Fibroblast of skin of left biceps (primary cell): ENCODE results near the gene OR51G1.
"Not testable (repeated sequence)": the region's sequence is repeated elsewhere in the genome, so short reads cannot be mapped to it uniquely, and the experiment has no call there.

Experiments used
- DNase-seq, 2 experiments: peaks; one replicate each; pipeline ENCODE4 v3.0.0-alpha.2; 2013; ENCODE audit warnings: low read depth in 2 of 2

Gene OR51G1, protein sequence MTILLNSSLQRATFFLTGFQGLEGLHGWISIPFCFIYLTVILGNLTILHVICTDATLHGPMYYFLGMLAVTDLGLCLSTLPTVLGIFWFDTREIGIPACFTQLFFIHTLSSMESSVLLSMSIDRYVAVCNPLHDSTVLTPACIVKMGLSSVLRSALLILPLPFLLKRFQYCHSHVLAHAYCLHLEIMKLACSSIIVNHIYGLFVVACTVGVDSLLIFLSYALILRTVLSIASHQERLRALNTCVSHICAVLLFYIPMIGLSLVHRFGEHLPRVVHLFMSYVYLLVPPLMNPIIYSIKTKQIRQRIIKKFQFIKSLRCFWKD

DNA sequence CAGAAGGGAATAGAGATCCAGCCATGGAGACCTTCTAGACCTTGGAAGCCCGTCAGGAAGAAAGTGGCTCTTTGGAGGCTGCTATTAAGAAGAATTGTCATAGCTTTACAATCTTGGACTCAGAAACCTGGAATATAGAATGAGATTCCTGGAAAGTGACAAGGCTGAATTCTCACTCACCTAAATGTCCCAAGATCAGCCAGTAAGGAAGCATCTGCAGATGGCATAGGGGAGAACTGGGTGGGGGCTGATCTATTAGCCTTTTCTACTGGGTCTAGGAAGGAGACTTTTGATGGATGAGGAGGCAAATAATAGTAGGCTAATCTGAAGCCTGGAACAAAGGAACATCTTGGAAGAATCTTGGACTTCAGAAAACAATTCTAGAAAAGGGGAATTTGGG lies at the start of gene OR51G1:
Gene OR51G1 (minus strand): TSS at position 101 of the 400 bp plus-strand sequence. CDS start 0 bp downstream, at position 101.
- DNase-seq = no peak

DNA sequence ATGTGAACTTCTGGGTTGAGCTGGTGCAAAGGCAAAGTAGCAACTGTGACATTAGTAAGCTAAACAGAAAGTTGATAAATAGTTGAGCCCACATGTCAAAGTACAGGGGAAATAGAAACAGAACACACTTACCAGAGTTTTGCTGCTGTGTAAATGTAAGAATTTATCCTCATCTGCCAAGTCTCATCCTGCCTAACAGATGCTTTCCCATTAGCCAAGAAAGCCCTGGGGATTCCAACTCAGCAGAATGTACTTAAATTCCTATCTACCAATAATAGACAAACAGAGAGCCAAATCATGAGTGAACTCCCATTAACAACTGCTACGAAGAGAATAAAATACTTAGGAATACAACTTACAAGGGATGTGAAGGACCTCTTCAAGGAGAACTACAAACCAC lies 38.7 kb upstream of the OR51G1 start:
- no peak for DNase-seq

DNA sequence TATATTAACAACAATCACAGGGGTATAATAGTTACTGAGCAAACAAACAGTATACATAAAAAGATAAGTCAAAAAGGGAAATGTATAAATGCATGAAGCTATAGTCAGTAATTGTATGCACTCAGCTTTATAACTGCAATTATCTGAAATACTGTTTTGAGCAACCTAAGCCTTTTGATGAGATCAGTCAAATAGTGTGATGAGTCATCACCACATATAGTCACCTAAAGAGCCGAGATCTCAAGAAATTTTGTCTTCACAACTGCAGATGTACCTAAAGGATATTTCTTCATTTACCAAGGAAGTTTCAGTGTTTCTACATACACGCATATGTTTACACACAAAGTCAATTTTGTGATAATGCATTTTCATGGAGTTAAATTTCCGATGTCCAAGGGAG lies 36.7 kb upstream of the OR51G1 start:
- no peak for DNase-seq

DNA sequence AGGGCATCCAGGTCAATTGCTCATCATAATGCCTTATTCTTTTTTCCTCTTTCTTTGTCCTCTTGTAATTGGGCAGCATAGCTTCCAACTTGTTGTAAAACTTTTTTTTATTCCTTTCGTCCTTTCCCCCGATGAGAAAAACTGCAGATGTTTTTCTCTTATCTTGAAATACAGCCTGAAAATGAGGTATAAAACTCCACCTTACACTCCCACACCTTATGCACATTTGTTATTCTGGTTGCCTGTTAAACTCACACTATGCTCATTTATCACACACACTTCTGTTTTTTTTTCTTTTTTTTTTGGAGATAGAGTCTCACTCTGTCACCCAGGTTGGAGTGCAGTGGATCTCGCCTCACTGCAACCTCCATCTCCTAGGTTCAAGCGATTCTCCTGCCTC lies 33.3 kb upstream of the OR51G1 start:
- no peak for DNase-seq

DNA sequence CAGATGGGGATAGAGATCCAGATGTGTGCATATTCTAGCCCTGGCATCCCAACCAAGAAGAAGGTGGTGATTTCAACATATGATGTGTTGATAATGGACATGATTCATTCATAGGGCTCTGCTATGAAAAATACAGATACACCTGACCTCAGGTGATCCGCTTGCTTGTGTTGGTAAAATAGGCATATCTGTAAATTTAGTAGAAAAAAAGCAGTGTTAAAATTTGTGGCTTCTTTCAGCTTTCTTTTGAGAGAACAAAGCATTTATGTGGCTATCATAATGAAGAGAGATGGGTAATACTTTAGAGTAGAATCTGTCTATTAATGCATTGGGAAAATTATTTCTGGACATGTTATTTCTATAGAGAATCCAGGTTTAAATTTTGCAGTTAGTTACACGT lies 31.5 kb upstream of the OR51G1 start, which contains the start of gene OR51A2:
Gene OR51A2 (minus strand): TSS at position 101 of the 400 bp plus-strand sequence. CDS start 0 bp downstream, at position 101.
- DNase-seq = not testable (repeated sequence)

DNA sequence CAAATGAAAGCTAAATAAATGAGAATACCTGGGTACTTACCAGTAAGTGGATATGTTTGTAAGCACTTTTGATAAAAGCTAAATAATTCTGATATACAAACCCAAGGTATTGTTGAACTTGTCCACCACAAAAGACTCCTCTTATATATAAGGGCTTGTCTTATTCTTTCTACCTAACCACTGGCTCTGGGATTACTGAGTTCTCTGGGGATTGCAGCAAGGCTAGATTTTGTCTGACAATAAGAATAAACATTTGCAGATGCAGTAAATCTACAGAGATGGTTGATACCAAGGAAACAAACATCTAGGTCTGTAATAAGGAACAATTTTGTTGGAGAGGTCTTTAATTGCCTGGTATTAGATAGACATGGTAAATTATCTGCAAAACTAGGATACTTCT lies 23.4 kb upstream of the OR51G1 start, which contains the start of gene OR51A4:
Gene OR51A4 (minus strand): TSS at position 101 of the 400 bp plus-strand sequence. CDS start 505 bp downstream, outside the sequence.
- DNase-seq = no peak

DNA sequence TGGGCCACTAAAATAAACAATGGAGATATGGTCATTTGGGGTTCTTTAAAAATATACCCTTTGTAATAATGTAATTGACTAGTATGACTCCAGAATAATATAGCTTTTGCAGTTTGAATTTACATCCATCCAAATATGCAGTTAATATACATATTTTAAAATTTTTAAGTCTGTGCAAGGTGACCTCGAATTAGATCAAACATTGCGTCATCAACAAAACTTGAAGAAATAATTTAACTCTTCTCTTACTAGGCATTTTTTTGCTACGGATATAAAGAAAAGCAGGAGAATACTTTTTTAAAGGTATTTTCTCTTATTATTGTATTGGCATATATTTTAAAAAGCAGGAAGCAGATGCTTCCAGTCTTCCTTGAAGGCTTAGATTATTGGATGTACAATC lies 12.6 kb upstream of the OR51G1 start:
- DNase-seq = no peak

DNA sequence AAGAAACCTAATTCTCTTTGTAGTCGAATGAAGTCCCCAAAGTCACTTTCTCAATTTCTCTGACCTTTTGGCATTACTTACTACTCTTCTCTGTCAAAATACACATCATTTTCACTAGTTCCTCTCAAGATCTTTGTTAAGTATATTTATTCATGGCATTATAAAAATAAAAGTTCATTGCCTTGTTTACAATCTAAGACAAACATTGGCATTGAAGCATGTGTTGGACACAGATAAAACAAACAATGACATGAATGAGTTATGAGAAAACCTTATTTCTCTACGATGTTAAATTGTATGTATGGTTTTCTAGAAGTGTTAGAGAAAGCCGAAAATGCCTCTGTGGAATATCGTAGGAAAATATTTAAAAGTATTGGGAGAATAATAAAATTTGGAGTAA lies 8.6 kb upstream of the OR51G1 start:
- no peak for DNase-seq

DNA sequence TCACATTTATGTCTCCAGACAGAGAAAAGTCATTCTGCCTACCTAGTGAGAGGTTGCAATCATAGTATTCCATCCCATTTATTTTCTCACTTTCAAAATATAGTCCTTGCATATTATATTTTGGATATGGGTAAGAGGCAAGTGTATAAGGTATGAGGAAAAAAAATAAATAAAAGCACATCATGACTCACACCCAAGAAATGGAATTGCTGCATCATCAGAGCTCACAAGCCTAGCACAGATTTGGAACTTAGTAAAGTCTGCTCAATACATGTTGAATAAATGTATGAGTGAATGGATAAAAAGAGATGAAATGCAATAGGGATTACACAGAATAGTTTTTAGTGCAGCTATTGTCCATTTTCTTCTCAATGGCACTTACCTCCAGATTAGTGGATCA lies 2.5 kb upstream of the OR51G1 start:
- DNase-seq = no peak

DNA sequence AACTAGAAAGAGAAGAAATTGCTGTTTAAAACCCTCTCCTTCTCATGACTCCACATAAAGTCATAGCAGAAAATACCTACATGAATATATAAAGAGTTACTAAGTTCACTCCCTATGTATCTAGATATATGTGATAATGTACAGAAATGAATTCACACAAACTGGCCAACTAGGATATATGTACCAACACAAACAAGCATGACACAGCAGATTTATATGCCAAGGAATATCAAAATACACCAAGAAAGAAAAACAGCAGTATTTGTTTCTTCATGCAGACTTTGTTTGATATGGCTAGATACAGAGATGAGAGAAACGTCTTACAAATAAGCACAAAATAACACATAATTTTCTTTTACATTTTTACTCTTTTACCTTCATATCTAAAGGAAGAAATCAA lies 1.8 kb downstream of the OR51G1 start:
- DNase-seq = no peak

DNA sequence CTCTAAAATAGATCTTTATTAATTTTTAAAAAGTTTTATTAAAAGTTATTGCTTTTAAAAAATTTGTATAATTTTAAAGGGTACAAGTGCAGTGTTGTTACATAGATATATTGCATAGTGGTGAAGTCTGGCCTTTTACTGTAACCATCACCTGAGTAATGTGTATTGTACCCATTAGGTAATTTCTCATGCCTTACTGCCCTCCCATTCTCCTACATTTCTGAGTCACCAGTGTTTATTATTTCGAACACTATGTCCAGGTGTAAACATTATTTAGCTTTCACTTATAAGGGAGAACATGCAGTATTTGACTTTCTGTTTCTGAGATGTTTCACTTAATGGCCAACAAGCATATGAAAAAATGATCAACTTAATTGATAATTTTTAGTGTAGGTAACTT lies 2.3 kb downstream of the OR51G1 start:
- no peak for DNase-seq

DNA sequence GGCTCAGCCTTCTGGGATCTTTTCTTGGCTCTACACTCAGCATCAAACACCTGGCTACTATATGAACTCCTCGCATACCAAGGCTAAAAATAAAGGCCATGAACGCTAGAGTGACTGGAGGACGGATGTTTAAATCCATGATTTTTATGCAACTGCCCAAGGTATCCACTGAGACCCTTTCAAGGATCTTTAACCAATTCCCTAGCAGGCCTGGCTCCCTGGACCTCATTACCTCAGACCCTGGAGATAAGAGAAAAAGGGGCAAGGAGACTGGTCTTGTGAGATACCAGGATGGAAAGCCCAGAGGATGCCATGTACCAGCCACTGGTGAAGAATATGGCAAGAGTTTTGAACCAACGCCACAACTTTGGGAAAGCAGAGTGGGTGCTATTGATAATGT lies 4.9 kb downstream of the OR51G1 start, which contains the start of gene OR51G2:
Gene OR51G2 (minus strand): TSS at position 101 of the 400 bp plus-strand sequence. CDS start 3,687 bp downstream, outside the sequence.
- no peak for DNase-seq

DNA sequence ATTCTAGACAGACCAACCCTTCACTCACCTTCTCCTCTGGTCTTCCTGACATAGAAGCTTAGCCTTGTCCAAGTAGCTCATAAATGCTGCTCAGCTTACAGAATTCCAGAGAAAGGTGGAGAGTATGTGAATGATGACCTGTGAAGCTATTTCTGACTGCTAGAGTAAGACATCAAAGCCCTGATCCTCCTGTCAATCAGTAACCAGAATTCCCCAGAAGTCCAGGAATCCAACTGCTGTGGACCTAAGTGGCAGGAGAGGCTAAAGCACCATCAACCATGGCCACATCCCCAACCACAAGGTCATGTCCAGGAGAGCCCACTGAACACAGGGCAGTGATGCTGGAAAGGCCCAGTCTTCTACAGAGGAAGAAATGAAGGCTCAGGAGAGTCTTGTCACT lies 7.6 kb downstream of the OR51G1 start:
- DNase-seq = no peak

DNA sequence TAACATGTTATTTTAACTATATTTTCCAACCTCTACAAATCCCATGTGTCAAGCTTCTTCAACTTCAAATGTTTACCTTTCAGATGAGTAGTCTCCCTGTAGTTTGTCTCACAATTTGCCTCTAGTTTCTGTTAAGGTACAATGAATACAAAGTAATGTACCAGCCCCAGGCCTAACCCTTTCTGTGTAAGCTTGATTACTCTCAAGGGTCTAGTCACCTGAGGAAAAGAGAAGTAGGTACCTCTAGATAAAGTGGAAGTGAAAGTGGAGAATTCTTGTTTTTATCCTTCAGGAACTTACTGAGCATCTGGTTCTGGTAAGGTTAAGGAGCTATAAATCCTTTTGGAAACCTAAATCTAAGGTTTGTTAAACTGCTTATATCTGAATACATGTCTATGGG lies 20.7 kb downstream of the OR51G1 start, which contains the start of gene OR51A7:
Gene OR51A7 (plus strand): TSS at position 300 of the 400 bp plus-strand sequence. CDS start 3,587 bp downstream, outside the sequence.
- DNase-seq = no peak

DNA sequence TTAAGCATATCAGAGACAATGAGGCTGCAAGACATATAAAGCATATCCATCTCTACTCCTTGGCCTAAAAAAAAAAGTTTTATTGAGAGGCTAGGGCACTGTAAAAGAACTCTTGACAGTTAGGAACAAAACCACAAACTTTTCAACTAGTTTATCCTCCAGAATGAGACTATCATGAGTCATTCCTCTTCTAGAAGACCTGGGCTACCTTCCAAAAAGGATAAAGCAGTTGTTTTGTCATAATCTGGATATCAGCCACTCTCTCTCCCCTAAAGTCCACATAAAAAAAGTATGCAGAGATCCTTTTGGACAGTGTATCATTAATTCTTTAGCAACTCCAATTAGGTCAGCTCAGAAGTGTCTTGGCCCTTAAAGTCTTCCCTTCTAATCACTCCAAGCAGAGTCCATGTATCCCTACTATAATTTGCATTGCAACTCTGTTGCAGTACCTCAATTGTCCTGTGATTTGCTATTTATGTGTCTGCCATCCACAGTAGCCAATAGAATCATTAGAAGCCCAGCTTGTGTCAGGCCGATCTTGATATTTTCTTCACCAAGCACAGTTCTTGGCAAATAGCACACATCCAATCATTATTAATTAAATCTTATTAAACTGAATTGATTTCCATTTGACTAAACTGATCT lies 32.0 kb downstream of the OR51G1 start:
- DNase-seq = peak; percentile 63 to 74

DNA sequence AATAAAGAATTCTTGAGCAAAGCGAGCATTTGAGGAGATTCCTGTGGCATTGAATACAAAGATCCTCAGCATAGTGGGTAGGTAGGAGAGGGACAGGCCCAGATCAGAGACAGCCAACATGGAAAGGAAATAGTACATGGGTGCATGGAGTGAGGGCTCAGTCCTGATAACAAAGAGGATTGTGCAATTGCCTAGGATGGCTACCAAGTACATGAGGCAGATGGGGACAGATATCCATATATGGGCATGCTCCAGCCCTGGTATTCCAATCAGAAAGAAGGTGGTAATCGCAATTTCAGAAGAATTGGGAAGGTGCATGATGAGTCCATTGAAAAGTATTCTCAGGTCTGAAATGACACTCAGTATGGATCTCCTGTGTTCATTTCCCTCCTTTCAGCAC lies 33.9 kb downstream of the OR51G1 start:
- no peak for DNase-seq

DNA sequence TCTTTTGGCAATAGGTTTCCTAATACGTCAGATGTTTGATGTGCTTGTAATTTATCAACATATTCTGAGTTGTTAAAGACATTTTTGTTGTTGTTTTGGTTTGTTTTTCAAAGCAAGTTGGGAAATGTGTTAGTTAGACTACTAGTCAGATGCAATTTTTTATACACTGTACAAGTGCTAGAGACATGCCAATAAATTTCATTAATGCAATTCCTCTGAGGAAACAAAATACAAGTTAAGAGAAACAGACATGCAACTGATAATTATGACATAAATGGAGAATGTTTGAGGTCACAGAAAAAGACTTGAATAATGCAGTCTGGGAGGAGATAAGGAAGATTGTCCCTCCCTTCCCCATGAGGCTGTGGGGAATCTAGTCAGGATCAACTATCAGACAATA lies 36.5 kb downstream of the OR51G1 start:
- no peak for DNase-seq

DNA sequence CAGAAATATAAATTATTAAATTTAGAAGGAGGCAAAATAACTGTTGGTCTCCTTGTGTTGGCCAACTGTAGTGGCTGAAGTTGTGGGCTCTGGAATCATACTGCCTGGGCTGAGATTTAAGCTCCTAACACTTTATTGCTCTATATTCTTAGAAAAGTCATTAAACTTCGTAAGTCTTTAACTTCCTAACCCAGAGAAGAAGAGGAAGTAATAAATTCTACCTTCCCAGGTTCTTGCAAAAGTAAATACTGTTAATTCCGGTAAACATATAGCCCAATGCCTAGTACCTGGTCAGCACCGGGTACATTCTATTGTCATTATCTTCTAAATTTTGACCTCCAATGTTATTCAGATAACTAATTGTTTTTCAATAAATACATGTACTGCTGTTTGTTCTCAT lies 38.0 kb downstream of the OR51G1 start:
- no peak for DNase-seq

DNA sequence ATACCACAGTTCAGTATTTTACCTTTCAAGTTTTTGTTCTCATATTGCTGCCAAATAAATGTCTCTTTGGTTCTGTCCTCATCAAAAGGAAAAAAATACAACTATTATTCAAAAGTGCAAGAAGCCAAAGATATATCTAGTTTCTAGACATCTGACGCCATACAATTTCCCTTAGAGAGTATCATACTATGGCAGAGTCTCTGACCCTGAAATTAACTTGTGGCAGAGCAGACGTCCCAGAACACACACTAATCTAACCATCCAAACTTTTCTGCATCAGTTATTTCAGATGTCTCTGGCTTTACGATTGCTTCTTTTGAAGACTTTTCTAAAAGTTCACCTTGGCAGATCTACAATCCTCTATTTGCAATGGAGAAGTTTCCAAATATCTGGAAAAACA lies 39.8 kb downstream of the OR51G1 start:
- DNase-seq = no peak

DNA sequence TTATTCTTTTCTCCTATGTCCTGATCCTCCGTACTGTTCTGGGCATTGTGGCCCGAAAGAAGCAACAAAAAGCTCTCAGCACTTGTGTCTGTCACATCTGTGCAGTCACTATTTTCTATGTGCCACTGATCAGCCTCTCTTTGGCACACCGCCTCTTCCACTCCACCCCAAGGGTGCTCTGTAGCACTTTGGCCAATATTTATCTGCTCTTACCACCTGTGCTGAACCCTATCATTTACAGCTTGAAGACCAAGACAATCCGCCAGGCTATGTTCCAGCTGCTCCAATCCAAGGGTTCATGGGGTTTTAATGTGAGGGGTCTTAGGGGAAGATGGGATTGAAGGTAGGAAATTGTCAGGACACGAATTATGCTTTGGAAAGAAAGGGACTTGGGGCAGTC lies 41.6 kb downstream of the OR51G1 start:
- DNase-seq = no peak

DNA sequence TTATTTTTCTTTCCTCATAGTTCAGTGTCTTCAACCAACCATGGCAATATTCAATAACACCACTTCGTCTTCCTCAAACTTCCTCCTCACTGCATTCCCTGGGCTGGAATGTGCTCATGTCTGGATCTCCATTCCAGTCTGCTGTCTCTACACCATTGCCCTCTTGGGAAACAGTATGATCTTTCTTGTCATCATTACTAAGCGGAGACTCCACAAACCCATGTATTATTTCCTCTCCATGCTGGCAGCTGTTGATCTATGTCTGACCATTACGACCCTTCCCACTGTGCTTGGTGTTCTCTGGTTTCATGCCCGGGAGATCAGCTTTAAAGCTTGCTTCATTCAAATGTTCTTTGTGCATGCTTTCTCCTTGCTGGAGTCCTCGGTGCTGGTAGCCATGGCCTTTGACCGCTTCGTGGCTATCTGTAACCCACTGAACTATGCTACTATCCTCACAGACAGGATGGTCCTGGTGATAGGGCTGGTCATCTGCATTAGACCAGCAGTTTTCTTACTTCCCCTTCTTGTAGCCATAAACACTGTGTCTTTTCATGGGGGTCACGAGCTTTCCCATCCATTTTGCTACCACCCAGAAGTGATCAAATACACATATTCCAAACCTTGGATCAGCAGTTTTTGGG lies 42.2 kb downstream of the OR51G1 start, which contains the start of gene OR51T1:
Gene OR51T1 (plus strand): TSS at position 41 of the 641 bp plus-strand sequence. CDS start 0 bp downstream, at position 41.
- peak in 1 of 2 experiments; percentile 6 for DNase-seq

DNA sequence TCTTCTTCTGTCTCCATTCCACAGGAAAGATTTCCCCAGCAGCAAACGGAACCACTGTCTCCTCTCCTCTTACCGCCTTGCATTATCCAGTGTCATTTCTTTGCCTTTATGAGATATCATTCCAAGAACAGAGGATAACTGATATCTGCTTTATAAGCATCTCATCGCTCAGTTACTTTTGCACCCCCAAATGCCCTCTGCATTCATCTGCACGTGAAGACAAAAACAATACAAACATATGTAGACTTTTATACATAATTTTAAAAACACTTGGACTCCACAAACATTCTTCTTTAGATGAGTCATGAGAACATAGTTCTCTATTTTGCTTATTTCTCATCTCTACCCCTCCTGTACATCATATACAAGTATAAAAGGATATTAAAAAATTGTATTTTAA lies 43.0 kb downstream of the OR51G1 start:
- no peak for DNase-seq
